Erythroblast (primary cell): ENCODE results near the gene IQCB1.

Experiments
- GATA1 ChIP-seq: IDR thresholded peaks from 2 replicates; pipeline ENCODE4 v1.6.1; 2011; ENCODE audit warnings: low read depth, mild to moderate bottlenecking, control low read depth, low read length, moderate library complexity
- POLR2A ChIP-seq: IDR thresholded peaks from 2 replicates; pipeline ENCODE4 v1.6.1; 2011; ENCODE audit warnings: mild to moderate bottlenecking, low read length

- TF ChIP-seq POLR2A (no peak), GATA1 (no peak)
These were observed 37.9 kb downstream of the IQCB1 start for GRCh38 chr3:121796970-121797369.
